NCI-H526 (cell line): Measurements from ENCODE around the gene ZNF808.
"Not testable (repeated sequence)": the region's sequence is repeated elsewhere in the genome, so short reads cannot be mapped to it uniquely, and the experiment has no call there.

Experiments used
- DNase-seq, 2 experiments: peaks; one replicate each; lab custom pipeline; 2025; lab: John Stamatoyannopoulos, UW

ZNF808 gene

DNA sequence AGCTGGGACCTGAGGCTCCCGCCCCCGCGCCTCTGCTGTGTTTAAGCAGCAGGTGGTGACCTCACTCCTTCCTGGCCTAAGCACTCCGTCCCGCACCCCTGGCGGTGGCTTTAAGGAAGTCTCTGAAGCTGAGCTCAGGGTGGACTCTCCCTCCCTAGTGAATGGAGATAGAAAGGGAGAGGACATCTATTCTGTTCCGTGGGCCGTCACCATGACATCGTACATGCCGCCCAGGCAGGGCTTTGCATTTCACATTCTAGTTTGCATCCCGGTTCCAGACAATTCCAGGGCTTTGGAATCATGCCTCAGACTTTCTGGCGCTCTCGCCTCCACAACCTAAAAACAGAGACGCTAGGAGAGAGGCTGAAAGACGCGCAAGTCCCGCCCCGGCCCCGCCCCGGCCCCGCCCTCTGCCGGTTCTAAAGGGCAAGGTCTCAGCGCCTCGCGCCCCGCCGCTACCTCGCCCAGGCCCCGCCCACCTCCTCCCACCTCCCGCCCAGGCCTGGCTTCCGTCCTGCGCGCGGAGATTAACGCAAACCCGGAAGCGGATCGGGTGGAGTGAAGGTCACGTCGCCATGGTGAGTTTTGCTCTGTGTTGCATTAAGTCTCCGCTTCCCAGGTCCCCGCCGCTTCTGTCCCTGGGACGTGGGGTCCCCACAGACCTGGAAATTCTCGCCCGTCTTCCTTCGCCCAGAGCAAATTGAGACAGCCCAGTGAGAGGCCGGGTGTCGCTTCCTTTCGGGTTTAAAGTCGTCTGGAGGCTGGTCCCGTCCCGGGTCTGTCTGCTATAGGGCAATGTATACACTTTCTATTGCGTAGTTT is at the start of gene ZNF808:
TSS of gene ZNF808 (plus strand) at position 535 of the 822 bp plus-strand sequence. CDS start 15,617 bp downstream, outside the sequence.
- peak; percentile 97 to 98 for DNase-seq

DNA sequence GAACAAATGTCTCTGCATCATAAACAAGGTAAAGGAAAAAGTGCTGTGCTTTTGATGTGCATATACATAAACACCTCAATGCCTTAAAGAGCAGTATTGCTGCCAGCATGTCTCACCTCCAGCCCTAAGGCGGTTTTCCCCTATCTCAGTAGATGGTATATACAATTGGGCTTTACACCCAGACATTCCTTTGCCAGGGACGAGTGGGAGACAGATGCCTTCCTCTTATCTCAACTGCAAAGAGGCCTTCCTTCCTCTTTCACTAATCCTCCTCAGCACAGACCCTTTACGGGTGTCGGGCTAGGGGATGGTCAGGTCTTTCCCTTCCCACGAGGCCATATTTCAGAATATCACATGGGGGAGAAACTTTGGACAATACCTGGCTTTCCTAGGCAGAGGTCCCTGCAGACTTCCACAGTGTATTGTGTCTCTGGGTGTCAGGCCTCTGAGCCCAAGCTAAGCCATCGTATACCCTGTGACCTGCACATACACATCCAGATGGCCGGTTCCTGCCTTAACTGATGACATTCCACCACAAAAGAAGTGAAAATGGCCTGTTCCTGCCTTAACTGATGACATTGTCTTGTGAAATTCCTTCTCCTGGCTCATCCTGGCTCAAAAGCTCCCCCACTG is 43.2 kb upstream of the ZNF808 start:
- DNase-seq, result not testable (repeated sequence)

DNA sequence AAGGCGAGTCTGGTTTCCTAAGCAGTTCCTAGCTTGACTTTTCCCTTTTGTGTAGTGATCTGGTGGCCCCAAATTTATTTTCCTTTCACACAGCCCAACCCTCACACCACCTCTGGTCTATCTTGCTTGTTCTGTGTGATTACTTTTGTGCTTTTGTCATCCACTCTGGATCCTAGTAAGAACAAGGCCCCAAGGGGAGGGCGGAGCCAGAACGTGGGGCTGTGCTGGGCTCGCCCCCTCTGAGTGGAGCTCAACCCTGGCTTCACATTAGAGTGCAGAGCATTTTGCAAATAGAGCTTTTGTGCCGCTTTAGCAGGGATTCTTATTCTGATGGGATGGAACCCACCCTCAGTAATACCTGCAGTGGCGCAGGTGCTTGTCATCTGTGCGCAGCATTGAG is 42.4 kb upstream of the ZNF808 start:
- not testable (repeated sequence) for DNase-seq

DNA sequence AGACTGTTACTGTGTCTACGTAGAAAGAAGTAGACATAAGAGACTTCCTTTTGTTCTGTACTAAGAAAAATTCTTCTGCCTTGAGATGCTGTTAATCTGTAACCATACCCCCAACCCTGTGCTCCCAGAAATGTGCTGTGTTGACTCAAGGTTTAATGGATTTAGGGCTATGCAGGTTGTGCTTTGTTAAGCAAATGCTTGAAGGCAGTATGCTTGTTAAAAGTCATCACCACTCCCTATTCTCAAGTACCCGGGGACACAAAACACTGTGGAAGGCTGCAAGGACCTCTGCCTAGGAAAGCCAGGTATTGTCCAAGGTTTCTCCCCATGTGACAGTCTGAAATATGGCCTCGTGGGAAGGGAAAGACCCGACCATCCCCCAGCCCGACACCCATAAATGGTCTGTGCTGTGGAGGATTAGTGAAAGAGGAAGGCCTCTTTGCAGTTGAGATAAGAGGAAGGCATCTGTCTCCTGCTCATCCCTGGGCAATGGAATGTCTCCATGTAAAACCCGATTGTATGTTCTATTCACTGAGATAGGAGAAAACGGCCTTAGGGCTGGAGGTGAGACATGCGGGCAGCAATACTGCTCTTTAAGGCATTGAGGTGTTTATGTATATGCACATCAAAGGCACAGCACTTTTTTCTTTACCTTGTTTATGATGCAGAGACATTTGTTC is 41.8 kb upstream of the ZNF808 start:
- not testable (repeated sequence) for DNase-seq

DNA sequence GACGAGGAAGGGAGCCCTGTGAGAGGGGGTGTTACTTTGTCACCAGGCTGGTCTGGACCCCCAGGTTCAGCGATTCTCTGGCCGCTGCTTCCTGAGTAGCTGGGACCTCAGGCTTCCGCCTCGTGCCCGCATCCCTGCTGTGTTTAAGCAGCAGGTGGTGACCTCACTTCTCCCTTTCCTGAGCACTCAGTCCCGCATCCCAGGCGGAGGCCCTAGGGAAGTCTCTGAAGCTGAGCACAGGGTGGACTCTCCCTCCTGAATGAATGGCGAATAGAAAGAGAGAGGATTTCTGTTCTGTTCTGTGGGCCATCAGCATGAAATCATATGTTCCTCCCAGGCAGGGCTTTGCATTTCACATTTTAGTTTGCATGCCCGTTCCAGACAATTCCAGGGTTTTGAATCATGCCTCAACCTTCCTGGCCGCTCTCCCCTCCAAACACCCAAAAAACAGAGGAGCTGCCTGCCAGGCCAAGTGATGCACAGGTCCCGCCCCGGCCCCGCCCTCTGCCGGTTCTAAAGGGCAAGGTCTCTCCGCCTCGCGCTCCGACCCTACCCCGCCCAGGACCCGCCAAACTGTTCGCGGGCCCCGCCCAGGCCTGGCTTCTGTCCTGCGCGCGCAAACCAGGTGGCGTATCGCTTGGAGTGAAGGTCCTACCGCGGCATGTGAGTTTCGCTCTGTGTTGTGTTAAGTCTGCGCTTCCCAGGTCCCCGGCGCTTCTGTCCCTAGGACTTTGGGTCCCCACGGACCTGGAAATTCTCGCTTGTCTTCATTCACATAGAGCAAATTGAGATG is 35.1 kb upstream of the ZNF808 start:
- peak; percentile 65 to 93 for DNase-seq

DNA sequence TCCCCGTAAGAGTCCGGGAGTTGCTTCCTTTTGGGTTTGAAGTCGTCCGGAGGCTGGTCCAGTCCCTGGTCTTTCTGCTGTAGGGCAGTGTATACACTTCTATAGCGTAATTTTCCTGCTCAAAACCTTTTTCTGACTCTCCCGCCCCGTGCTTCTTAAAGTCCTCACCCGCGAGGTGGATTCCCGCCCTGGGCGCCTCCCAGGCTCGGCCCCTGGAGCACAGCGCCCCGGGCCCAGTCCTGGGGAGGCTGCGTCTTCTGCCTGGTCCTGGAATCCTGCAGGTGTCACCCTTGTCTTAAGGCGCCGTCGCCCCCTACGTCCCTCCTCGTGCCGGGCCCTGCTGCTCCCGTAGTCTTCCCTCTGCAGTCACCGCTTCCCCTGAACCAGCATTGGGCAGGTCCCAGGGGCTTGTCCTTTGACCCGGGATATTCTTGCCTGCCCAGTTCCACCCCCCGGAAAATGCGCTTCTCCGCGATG is 34.4 kb upstream of the ZNF808 start:
- DNase-seq, result peak; percentile 22 to 70

DNA sequence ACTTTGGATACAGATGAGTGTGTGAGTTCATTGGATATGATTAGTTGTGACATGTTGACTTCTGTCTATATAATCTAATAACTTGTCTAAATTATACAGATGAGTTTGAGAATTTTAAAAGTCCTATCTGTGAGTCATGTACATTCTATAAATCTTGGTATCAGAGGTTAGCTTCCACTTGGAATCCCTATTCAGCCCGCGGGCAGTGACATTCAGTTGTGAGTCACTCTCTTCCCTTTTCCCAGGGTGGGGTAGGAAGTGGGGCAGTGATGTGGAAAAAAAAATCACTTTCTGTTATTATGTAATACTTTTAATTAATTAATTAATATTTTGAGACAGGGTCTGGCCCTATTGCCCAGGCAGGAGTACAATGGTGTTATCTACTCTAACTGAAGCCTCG is 33.0 kb upstream of the ZNF808 start:
- no peak for DNase-seq

DNA sequence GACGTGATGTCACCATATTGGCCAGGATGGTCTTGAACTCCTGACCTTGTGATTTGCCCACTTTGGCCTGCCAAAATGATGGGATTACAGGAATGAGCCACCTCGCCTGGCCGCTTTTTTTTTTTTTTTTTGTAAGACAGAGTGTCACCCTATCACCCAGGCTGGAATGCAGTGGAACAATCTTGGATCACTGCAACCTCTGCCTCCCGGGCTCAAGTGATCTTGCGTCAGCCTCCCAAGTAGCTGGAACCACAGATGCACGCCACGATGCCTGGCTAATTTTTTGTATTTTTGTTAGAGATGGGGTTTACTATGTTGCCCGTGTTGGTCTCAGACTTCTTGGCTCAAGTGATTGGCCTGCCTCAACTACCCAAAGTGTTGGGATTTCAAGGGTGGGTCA is 28.9 kb upstream of the ZNF808 start:
- no peak for DNase-seq

DNA sequence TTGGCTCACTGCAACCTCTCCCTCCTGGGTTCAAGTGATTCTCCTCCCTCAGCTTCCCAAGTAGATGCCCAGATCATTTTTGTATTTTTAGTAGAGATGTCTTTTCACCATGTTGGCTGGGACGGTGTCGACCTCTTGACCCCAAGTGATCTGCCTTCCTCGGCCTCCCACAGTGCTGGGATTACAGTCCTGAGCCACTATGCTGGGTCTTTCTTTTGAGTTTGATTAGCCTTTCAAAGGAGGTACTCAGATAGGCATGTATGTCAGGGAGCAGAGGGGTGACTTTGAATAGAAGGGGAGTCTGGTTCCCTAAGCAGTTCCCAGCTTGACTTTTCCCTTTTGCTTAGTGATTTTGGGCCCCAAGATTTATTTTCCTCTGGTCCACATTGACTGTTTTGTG is 27.0 kb upstream of the ZNF808 start:
- not testable (repeated sequence) for DNase-seq

DNA sequence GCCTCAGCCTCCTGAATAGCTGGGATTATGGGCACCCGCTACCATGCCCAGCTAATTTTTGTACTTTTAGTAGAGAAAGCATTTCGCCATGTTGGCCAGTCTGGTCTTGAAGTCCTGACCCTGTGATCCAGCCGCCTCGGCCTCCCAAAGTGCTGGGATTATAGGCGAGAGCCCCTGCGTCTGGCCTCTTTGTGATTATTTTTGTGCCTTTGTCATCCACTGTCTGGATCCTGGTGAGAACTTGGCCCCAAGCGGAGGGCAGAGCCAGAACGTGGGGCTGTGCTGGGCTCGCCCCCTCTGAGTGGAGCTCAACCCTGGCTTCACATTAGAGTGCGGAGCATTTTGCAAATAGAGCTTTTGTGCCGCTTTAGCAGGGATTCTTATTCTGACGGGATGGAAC is 26.5 kb upstream of the ZNF808 start:
- not testable (repeated sequence) for DNase-seq

DNA sequence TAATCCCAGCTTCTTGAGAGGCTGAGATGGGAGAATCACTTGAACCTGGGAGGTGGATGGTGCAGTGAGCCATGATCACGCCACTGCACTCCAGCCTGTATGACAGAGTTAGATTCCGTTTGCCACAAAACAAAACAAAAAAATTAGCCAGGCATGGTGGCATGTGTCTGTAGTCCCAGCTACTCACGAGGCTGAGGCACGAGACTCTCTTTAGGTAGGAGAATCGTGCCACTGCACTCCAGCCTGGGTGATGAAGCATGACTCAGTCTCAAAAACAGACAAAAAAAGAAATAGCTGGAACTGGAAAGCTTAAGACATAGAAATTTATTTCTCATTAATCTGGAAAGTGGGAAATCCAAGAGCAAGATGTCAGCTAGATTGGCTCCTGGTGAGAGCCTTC is 20.2 kb upstream of the ZNF808 start:
- DNase-seq, result no peak

DNA sequence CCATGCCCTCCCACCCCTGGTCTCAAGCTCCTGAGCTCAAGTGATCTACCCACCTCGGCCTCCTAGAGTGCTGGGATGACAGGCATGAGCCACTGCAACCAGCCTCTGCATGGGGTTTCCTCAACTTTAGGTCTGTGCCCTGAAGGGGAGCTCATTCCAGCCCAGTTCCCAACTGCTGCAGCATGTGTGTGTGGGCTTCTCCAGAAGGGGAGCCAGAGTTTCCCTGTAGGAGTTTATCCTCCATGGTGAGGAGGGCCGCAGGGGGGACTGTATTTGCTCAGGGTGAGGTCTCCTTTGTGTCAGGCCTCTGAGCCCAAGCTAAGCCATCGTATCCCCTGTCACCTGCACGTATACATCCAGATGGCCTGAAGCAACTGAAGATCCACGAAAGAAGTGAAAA is 11.3 kb upstream of the ZNF808 start:
- DNase-seq, result no peak

DNA sequence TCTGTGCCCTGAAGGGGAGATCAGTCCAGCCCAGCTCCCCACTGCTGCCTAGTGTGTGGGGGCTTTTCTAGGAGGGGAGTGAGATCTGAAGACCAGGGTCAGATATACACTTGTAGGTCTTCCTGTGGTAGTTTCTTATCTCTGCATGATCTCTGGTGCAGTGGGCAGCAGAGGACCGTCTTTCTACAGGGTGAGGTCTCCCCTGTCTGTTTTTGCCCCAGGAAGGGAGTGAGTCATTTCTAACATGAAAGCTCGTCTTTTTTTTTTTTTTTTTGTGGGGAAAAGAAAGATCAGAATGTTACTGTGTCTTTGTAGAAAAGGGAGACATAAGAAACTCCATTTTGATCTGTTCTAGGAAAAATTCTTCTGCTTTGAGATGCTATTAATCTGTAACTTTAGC is 8.8 kb upstream of the ZNF808 start:
- DNase-seq, result no peak

DNA sequence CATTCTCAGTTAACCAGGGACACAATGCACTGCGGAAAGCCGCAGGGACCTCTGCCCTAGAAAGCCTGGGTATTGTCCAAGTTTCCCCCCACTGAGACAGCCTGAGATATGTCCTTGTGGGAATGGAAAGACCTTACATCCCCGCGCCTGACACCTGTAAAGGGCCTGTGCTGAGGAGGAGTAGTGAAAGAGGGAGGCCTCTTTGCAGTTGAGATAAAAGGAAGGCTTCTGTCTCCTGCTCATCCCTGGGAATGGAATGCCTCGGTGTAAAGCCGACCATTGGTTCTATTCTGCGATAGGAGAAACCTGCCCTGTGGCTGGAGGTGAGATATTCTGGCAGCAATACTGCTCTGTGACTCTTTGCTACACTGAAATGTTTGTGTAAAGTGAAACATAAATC is 8.3 kb upstream of the ZNF808 start:
- not testable (repeated sequence) for DNase-seq

DNA sequence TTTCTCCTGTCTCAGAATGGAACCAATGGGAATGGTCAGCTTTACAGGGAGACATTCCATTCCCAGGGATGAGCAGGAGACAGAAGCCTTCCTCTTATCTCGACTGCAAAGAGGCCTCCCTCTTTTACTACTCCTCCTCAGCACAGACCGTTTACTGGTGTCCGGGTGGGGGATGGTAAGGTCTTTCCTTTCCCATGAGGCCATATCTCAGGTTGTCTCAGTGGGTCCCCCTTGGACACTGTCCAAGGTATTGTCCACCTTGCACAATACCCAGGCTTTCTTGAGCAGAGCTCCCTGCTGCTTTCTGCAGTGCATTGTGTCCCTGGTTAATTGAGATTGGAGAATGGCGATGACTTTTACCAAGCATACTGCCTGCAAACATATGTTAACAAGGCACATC is 7.5 kb upstream of the ZNF808 start:
- DNase-seq, result no peak

DNA sequence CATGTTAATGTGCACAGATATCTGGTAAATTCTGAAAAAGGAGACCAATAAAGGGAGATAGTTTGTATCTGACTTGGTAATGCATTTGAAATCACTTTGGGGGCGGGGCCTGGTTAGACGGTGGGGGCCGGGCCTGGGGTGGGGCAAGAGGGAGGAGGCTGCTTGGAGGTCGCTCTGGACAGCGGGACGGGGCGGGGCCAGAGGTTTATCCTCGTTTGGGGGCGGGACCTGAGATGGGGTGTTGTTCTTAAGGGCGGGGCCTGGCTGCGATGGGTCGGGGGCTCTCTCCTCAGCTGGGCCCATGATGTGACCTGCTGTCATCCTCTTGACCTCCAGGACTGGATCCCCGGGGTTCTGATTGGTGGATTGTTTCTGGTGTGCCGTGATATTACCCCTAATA is 4.9 kb upstream of the ZNF808 start:
- DNase-seq, result no peak

DNA sequence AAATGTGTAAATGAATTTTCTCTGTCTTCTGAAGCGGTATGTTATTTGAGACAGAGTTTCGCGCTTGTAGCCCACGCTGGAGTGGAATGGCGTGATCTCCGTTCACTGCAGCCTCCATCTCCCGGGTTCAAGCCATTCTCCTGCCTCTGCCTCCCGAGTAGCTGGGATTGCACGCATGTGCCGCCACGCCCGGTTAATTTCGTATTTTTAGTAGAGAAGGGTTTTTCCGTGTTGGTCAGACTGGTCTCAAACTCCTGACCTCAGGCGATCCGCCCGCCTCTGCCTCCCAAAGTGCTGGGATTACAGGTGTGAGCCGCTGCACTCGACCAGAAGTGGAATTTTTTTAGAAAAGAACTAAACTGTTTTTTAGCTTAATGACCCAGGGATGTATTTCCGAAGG is 3.4 kb upstream of the ZNF808 start:
- DNase-seq, result no peak

DNA sequence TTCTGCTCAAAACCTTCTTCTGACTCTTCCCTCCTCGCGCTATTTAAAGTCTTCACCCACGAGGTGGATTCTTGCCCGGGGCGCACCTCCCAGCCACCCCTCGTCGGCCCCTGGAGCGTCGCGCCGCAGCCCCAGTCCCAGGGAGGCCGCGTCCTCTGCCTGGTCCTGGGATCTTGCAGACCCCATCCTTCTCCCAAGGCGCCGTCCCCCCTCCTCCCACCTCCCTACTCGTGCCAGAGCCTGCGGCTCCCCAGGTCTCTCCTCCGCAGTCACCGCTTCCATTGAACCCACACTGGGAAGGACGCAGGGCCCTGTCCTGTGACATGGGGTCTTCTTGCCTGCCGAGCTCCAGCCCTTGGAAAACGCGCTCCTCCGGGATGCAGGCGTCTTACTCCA is 486 bp downstream of the ZNF808 start:
- DNase-seq, result no peak

DNA sequence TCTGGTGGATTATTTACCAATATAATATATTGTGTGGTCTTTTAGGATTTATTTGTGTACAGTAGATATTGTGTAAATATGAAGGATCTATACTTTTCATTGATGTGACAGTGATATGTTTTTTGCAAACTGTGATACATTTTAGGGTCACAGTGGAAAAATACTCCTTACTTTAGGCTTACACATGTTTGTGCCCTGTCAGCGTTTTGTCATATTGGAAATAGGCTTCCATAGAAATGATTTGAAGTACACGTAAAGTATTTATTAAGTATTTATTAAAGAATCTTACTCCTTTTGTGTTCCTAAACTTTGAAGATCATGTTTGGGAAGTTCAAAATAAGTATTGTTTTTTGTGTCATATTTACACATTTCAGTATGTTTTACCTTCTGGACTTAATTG is 5.0 kb downstream of the ZNF808 start:
- DNase-seq, result no peak

DNA sequence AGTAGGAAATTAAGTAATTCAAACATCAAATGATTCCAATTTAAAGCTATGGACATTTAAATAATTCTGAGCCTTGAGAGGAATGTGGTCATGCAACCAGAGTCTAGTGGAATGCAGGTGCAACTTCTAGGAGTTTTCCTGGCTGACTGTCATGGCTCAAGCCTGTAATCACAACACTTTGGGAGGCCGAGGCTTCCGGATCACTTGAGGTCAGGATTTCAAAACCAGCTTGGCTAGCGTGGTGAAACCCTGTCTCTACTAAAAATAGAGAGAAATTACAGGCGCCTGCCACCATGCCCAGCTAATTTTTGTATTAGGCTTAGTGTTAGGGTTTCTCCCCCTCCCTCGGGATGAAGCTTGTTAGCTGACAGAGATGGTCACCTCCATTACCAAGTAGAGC is 6.4 kb downstream of the ZNF808 start:
- DNase-seq, result no peak

DNA sequence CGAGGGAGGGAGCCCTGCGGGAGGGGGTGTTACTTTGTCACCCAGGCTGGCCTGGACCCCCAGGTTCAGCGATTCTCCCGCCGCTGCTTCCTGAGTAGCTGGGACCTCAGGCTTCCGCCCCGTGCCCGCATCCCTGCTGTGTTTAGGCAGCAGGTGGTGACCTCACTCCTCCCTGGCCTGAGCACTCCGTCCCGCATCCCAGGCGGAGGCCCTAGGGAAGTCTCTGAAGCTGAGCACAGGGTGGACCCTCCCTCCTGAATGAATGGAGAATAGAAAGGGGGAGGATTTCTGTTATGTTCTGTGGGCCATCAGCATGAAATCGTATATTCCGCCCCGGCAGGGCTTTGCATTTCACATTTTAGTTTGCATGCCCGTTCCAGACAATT is 7.9 kb downstream of the ZNF808 start:
- DNase-seq, result not testable (repeated sequence)
